ENCODE results near the gene ZFP92.
A peak's percentile ranks its signal among the peaks of the same experiment; 100 is the strongest.
"Not testable (repeated sequence)": the region's sequence is repeated elsewhere in the genome, so short reads cannot be mapped to it uniquely, and the experiment has no call there.

Gene ZFP92

GRCh38 chrX:153397256-153397960, 13.9 kb upstream of the ZFP92 start:
- H3K27ac Mint-ChIP-seq, result no peak overlapping the region
- no peaks in the 10 kb centered on the region for H3K9me3 Mint-ChIP-seq
- H3K27me3 Mint-ChIP-seq, result no peaks in the 10 kb centered on the region
- no peaks in the 10 kb centered on the region for H3K36me3 Mint-ChIP-seq
- H3K4me1 Mint-ChIP-seq, result no peaks in the 10 kb centered on the region
- H3K4me3 Mint-ChIP-seq, result no peak overlapping the region

- Mint-ChIP-seq H3K27me3 (no peaks in the 10 kb centered on the region), H3K4me3 (no peak overlapping the region), H3K27ac (no peak overlapping the region), H3K4me1 (no peaks in the 10 kb centered on the region), H3K9me3 (no peaks in the 10 kb centered on the region), H3K36me3 (no peaks in the 10 kb centered on the region)
These were observed 12.9 kb upstream of the ZFP92 start for GRCh38 chrX:153398275-153398960.

GRCh38 chrX:153400146-153401132, 10.8 kb upstream of the ZFP92 start:
- no peaks in the 10 kb centered on the region for H3K9me3 Mint-ChIP-seq
- no peak overlapping the region for H3K27ac Mint-ChIP-seq
- no peaks in the 10 kb centered on the region for H3K36me3 Mint-ChIP-seq
- H3K4me1 Mint-ChIP-seq, result no peaks in the 10 kb centered on the region
- no peak overlapping the region for H3K4me3 Mint-ChIP-seq
- no peaks in the 10 kb centered on the region for H3K27me3 Mint-ChIP-seq

- Mint-ChIP-seq H3K36me3 (no peaks in the 10 kb centered on the region), H3K27ac (no peak within 1 kb of the TSS), H3K4me3 (no peak within 1 kb of the TSS), H3K9me3 (no peaks in the 10 kb centered on the region), H3K4me1 (no peaks in the 10 kb centered on the region), H3K27me3 (no peaks in the 10 kb centered on the region)
These were observed 10.0 kb upstream of the ZFP92 start, which contains the start of gene PNMA6E for GRCh38 chrX:153401133-153401764. TSS of gene PNMA6E (minus strand) at chrX:153401350. CDS start at chrX:153398849, 2,501 bp downstream.

- H3K27ac Mint-ChIP-seq, H3K4me3 Mint-ChIP-seq, H3K9me3 Mint-ChIP-seq, H3K4me1 Mint-ChIP-seq, H3K36me3 Mint-ChIP-seq, H3K27me3 Mint-ChIP-seq: not testable (repeated sequence)
These were observed 6.9 kb upstream of the ZFP92 start for GRCh38 chrX:153404333-153404732.

GRCh38 chrX:153405426-153405825, 5.8 kb upstream of the ZFP92 start:
- no peak overlapping the region for H3K4me3 Mint-ChIP-seq

GRCh38 chrX:153406011-153406410, 5.3 kb upstream of the ZFP92 start:
- H3K27ac Mint-ChIP-seq, result no peak overlapping the region
- H3K4me1 Mint-ChIP-seq, result no peaks in the 10 kb centered on the region
- H3K27me3 Mint-ChIP-seq, result no peaks in the 10 kb centered on the region
- H3K9me3 Mint-ChIP-seq, result no peaks in the 10 kb centered on the region
- H3K36me3 Mint-ChIP-seq, result no peaks in the 10 kb centered on the region
- no peak overlapping the region for H3K4me3 Mint-ChIP-seq

More at GRCh38 chrX:153405426-153405825, 5.8 kb upstream of the ZFP92 start:
- H3K4me1 Mint-ChIP-seq, result no peaks in the 10 kb centered on the region
- H3K9me3 Mint-ChIP-seq, result no peaks in the 10 kb centered on the region
- H3K27me3 Mint-ChIP-seq, result no peaks in the 10 kb centered on the region
- H3K36me3 Mint-ChIP-seq, result no peaks in the 10 kb centered on the region
- no peak overlapping the region for H3K27ac Mint-ChIP-seq

GRCh38 chrX:153406903-153407302, 4.4 kb upstream of the ZFP92 start:
- Mint-ChIP-seq H3K4me3 (no peak overlapping the region), H3K4me1 (peaks cover 1% of the 10 kb centered on the region), H3K27ac (no peak overlapping the region), H3K36me3 (no peaks in the 10 kb centered on the region), H3K27me3 (no peaks in the 10 kb centered on the region), H3K9me3 (no peaks in the 10 kb centered on the region)

- Mint-ChIP-seq H3K4me3 (no peak overlapping the region), H3K27me3 (no peaks in the 10 kb centered on the region), H3K36me3 (no peaks in the 10 kb centered on the region), H3K9me3 (no peaks in the 10 kb centered on the region), H3K4me1 (peaks cover 7% of the 10 kb centered on the region), H3K27ac (no peak overlapping the region)
These were observed 3.5 kb upstream of the ZFP92 start for GRCh38 chrX:153407736-153408135.

- no peaks in the 10 kb centered on the region for H3K27me3 Mint-ChIP-seq
- H3K27ac Mint-ChIP-seq, result no peak overlapping the region
- H3K36me3 Mint-ChIP-seq, result no peaks in the 10 kb centered on the region
- H3K4me1 Mint-ChIP-seq, result peaks cover 7% of the 10 kb centered on the region
- H3K9me3 Mint-ChIP-seq, result no peaks in the 10 kb centered on the region
- H3K4me3 Mint-ChIP-seq, result no peak overlapping the region
These were observed 3.0 kb upstream of the ZFP92 start for GRCh38 chrX:153408221-153408721.

GRCh38 chrX:153408871-153409351, 2.4 kb upstream of the ZFP92 start:
- no peaks in the 10 kb centered on the region for H3K36me3 Mint-ChIP-seq
- peaks cover 7% of the 10 kb centered on the region for H3K4me1 Mint-ChIP-seq
- H3K27ac Mint-ChIP-seq, result no peak overlapping the region
- H3K27me3 Mint-ChIP-seq, result no peaks in the 10 kb centered on the region
- no peaks in the 10 kb centered on the region for H3K9me3 Mint-ChIP-seq
- no peak overlapping the region for H3K4me3 Mint-ChIP-seq

- Mint-ChIP-seq H3K27me3 (no peaks in the 10 kb centered on the region), H3K27ac (no peak overlapping the region), H3K4me3 (no peak overlapping the region), H3K36me3 (no peaks in the 10 kb centered on the region), H3K9me3 (no peaks in the 10 kb centered on the region), H3K4me1 (peaks cover 7% of the 10 kb centered on the region)
These were observed 1.7 kb upstream of the ZFP92 start for GRCh38 chrX:153409414-153410101.

GRCh38 chrX:153410373-153410772, 899 bp upstream of the ZFP92 start:
- Mint-ChIP-seq H3K4me1 (peaks cover 7% of the 10 kb centered on the region), H3K9me3 (no peaks in the 10 kb centered on the region), H3K27ac (no peak overlapping the region), H3K4me3 (no peak overlapping the region), H3K27me3 (no peaks in the 10 kb centered on the region), H3K36me3 (no peaks in the 10 kb centered on the region)

GRCh38 chrX:153410888-153411254, 401 bp upstream of the ZFP92 start:
- no peaks in the 10 kb centered on the region for H3K27me3 Mint-ChIP-seq
- no peak overlapping the region for H3K27ac Mint-ChIP-seq
- peaks cover 7% of the 10 kb centered on the region for H3K4me1 Mint-ChIP-seq
- no peaks in the 10 kb centered on the region for H3K36me3 Mint-ChIP-seq
- peak overlapping the region; percentile 77 for H3K4me3 Mint-ChIP-seq
- H3K9me3 Mint-ChIP-seq, result no peaks in the 10 kb centered on the region
